ENCODE measurements around the gene TNRC6C.
"Not testable (repeated sequence)": the region's sequence is repeated elsewhere in the genome, so short reads cannot be mapped to it uniquely, and the experiment has no call there.

TNRC6C gene

GRCh38 chr17:78053777-78054468 lies 95.4 kb downstream of the TNRC6C start:
- Histone ChIP-seq H3K36me3 (ENCODE audit: control insufficient read depth, insufficient read depth, low read length) (peaks cover 47% of the 10 kb centered on the region), H3K4me3 (ENCODE audit: insufficient read depth, low read depth, low read length, poor library complexity, severe bottlenecking) (no peak overlapping the region), H3K4me1 (ENCODE audit: control insufficient read depth, insufficient read depth, low read length, poor library complexity, severe bottlenecking) (no peaks in the 10 kb centered on the region), H3K27ac (ENCODE audit: insufficient read depth, low read length, poor library complexity, severe bottlenecking) (no peak overlapping the region), H3K9me3 (ENCODE audit: control insufficient read depth, low read length) (no peaks in the 10 kb centered on the region), H3K27me3 (replicated peaks; ENCODE audit: control insufficient read depth, insufficient read depth, low read length, poor library complexity, severe bottlenecking) (no peaks in the 10 kb centered on the region)
- DNase-seq = no peak

GRCh38 chr17:78057113-78057740 lies 98.7 kb downstream of the TNRC6C start:
- Histone ChIP-seq H3K9me3 (ENCODE audit: control insufficient read depth, low read length) (no peaks in the 10 kb centered on the region), H3K36me3 (ENCODE audit: control insufficient read depth, insufficient read depth, low read length) (peaks cover 15% of the 10 kb centered on the region), H3K4me1 (ENCODE audit: control insufficient read depth, insufficient read depth, low read length, poor library complexity, severe bottlenecking) (no peaks in the 10 kb centered on the region), H3K27ac (ENCODE audit: insufficient read depth, low read length, poor library complexity, severe bottlenecking) (no peak overlapping the region), H3K4me3 (ENCODE audit: insufficient read depth, low read depth, low read length, poor library complexity, severe bottlenecking) (no peak overlapping the region), H3K27me3 (replicated peaks; ENCODE audit: control insufficient read depth, insufficient read depth, low read length, poor library complexity, severe bottlenecking) (no peaks in the 10 kb centered on the region)
- no peak for DNase-seq

GRCh38 chr17:78058001-78058400 lies 99.5 kb downstream of the TNRC6C start:
- no peaks in the 10 kb centered on the region for H3K9me3 ChIP-seq (ENCODE audit: control insufficient read depth, low read length)
- no peak overlapping the region for H3K4me3 ChIP-seq (ENCODE audit: insufficient read depth, low read depth, low read length, poor library complexity, severe bottlenecking)
- no peak overlapping the region for H3K27ac ChIP-seq (ENCODE audit: insufficient read depth, low read length, poor library complexity, severe bottlenecking)
- H3K4me1 ChIP-seq (ENCODE audit: control insufficient read depth, insufficient read depth, low read length, poor library complexity, severe bottlenecking) = no peaks in the 10 kb centered on the region
- H3K36me3 ChIP-seq (ENCODE audit: control insufficient read depth, insufficient read depth, low read length) = peaks cover 15% of the 10 kb centered on the region
- no peak for DNase-seq
- no peaks in the 10 kb centered on the region for H3K27me3 ChIP-seq (replicated peaks; ENCODE audit: control insufficient read depth, insufficient read depth, low read length, poor library complexity, severe bottlenecking)

GRCh38 chr17:78058581-78058980 lies 100.1 kb downstream of the TNRC6C start:
- no peaks in the 10 kb centered on the region for H3K4me1 ChIP-seq (ENCODE audit: control insufficient read depth, insufficient read depth, low read length, poor library complexity, severe bottlenecking)
- H3K4me3 ChIP-seq (ENCODE audit: insufficient read depth, low read depth, low read length, poor library complexity, severe bottlenecking) = no peak overlapping the region
- H3K36me3 ChIP-seq (ENCODE audit: control insufficient read depth, insufficient read depth, low read length) = peaks cover 14% of the 10 kb centered on the region
- no peaks in the 10 kb centered on the region for H3K9me3 ChIP-seq (ENCODE audit: control insufficient read depth, low read length)
- H3K27ac ChIP-seq (ENCODE audit: insufficient read depth, low read length, poor library complexity, severe bottlenecking) = no peak overlapping the region
- no peak for DNase-seq
- H3K27me3 ChIP-seq (replicated peaks; ENCODE audit: control insufficient read depth, insufficient read depth, low read length, poor library complexity, severe bottlenecking) = no peaks in the 10 kb centered on the region

- DNase-seq = no peak
- Histone ChIP-seq H3K4me3 (ENCODE audit: insufficient read depth, low read depth, low read length, poor library complexity, severe bottlenecking) (no peak overlapping the region), H3K9me3 (ENCODE audit: control insufficient read depth, low read length) (no peaks in the 10 kb centered on the region), H3K36me3 (ENCODE audit: control insufficient read depth, insufficient read depth, low read length) (peaks cover 15% of the 10 kb centered on the region), H3K4me1 (ENCODE audit: control insufficient read depth, insufficient read depth, low read length, poor library complexity, severe bottlenecking) (no peaks in the 10 kb centered on the region), H3K27ac (ENCODE audit: insufficient read depth, low read length, poor library complexity, severe bottlenecking) (no peak overlapping the region), H3K27me3 (replicated peaks; ENCODE audit: control insufficient read depth, insufficient read depth, low read length, poor library complexity, severe bottlenecking) (no peaks in the 10 kb centered on the region)
These were observed 104.1 kb downstream of the TNRC6C start for GRCh38 chr17:78062596-78062995.

- no peaks in the 10 kb centered on the region for H3K9me3 ChIP-seq (ENCODE audit: control insufficient read depth, low read length)
- H3K4me3 ChIP-seq (ENCODE audit: insufficient read depth, low read depth, low read length, poor library complexity, severe bottlenecking) = no peak overlapping the region
- H3K4me1 ChIP-seq (ENCODE audit: control insufficient read depth, insufficient read depth, low read length, poor library complexity, severe bottlenecking) = no peaks in the 10 kb centered on the region
- DNase-seq = no peak
- H3K36me3 ChIP-seq (ENCODE audit: control insufficient read depth, insufficient read depth, low read length) = peaks cover 21% of the 10 kb centered on the region
- H3K27ac ChIP-seq (ENCODE audit: insufficient read depth, low read length, poor library complexity, severe bottlenecking) = no peak overlapping the region
- no peaks in the 10 kb centered on the region for H3K27me3 ChIP-seq (replicated peaks; ENCODE audit: control insufficient read depth, insufficient read depth, low read length, poor library complexity, severe bottlenecking)
These were observed 105.0 kb downstream of the TNRC6C start for GRCh38 chr17:78063489-78063888.

GRCh38 chr17:78064708-78065107 lies 106.2 kb downstream of the TNRC6C start:
- H3K27me3 ChIP-seq (replicated peaks; ENCODE audit: control insufficient read depth, insufficient read depth, low read length, poor library complexity, severe bottlenecking) = no peaks in the 10 kb centered on the region
- H3K9me3 ChIP-seq (ENCODE audit: control insufficient read depth, low read length) = no peaks in the 10 kb centered on the region
- H3K4me1 ChIP-seq (ENCODE audit: control insufficient read depth, insufficient read depth, low read length, poor library complexity, severe bottlenecking) = no peaks in the 10 kb centered on the region
- no peak overlapping the region for H3K27ac ChIP-seq (ENCODE audit: insufficient read depth, low read length, poor library complexity, severe bottlenecking)
- no peak for DNase-seq
- H3K36me3 ChIP-seq (ENCODE audit: control insufficient read depth, insufficient read depth, low read length) = peaks cover 29% of the 10 kb centered on the region
- no peak overlapping the region for H3K4me3 ChIP-seq (ENCODE audit: insufficient read depth, low read depth, low read length, poor library complexity, severe bottlenecking)

GRCh38 chr17:78066976-78067375 lies 108.5 kb downstream of the TNRC6C start:
- H3K4me3 ChIP-seq (ENCODE audit: insufficient read depth, low read depth, low read length, poor library complexity, severe bottlenecking); H3K27me3 ChIP-seq (replicated peaks; ENCODE audit: control insufficient read depth, insufficient read depth, low read length, poor library complexity, severe bottlenecking); H3K27ac ChIP-seq (ENCODE audit: insufficient read depth, low read length, poor library complexity, severe bottlenecking); DNase-seq; H3K4me1 ChIP-seq (ENCODE audit: control insufficient read depth, insufficient read depth, low read length, poor library complexity, severe bottlenecking); H3K9me3 ChIP-seq (ENCODE audit: control insufficient read depth, low read length): not testable (repeated sequence)
- peaks cover 51% of the 10 kb centered on the region for H3K36me3 ChIP-seq (ENCODE audit: control insufficient read depth, insufficient read depth, low read length)

GRCh38 chr17:78069695-78070094 lies 111.2 kb downstream of the TNRC6C start:
- no peaks in the 10 kb centered on the region for H3K4me1 ChIP-seq (ENCODE audit: control insufficient read depth, insufficient read depth, low read length, poor library complexity, severe bottlenecking)
- H3K36me3 ChIP-seq (ENCODE audit: control insufficient read depth, insufficient read depth, low read length) = peaks cover 76% of the 10 kb centered on the region
- no peak overlapping the region for H3K4me3 ChIP-seq (ENCODE audit: insufficient read depth, low read depth, low read length, poor library complexity, severe bottlenecking)
- no peak for DNase-seq
- no peaks in the 10 kb centered on the region for H3K27me3 ChIP-seq (replicated peaks; ENCODE audit: control insufficient read depth, insufficient read depth, low read length, poor library complexity, severe bottlenecking)
- H3K9me3 ChIP-seq (ENCODE audit: control insufficient read depth, low read length) = no peaks in the 10 kb centered on the region
- H3K27ac ChIP-seq (ENCODE audit: insufficient read depth, low read length, poor library complexity, severe bottlenecking) = no peak overlapping the region

- H3K4me1 ChIP-seq (ENCODE audit: control insufficient read depth, insufficient read depth, low read length, poor library complexity, severe bottlenecking) = no peaks in the 10 kb centered on the region
- no peak overlapping the region for H3K27ac ChIP-seq (ENCODE audit: insufficient read depth, low read length, poor library complexity, severe bottlenecking)
- no peaks in the 10 kb centered on the region for H3K27me3 ChIP-seq (replicated peaks; ENCODE audit: control insufficient read depth, insufficient read depth, low read length, poor library complexity, severe bottlenecking)
- H3K9me3 ChIP-seq (ENCODE audit: control insufficient read depth, low read length) = no peaks in the 10 kb centered on the region
- peaks cover 90% of the 10 kb centered on the region for H3K36me3 ChIP-seq (ENCODE audit: control insufficient read depth, insufficient read depth, low read length)
- DNase-seq = no peak
- no peak overlapping the region for H3K4me3 ChIP-seq (ENCODE audit: insufficient read depth, low read depth, low read length, poor library complexity, severe bottlenecking)
These were observed 114.5 kb downstream of the TNRC6C start for GRCh38 chr17:78072961-78073360.

All from effector memory CD4-positive, alpha-beta T cell (primary cell).